ENCODE data around the gene PCK2. TPM values are rescaled to one million over a fixed set of nuclear protein-coding genes. Genes with fewer than 3 reads are reported as not detected.
A peak's percentile ranks its signal among the peaks of the same experiment; 100 is the strongest.

The PCK2 gene
- total and polyA plus RNA-seq, 2 of the 13 experiments (the other 11 are each of a cell fraction or from before 2014, with no cell fraction given): 129 to 272 TPM

GRCh38 chr14:24051789-24052655, 42.1 kb upstream of the PCK2 start, which contains the start of gene CARMIL3:
Gene CARMIL3, plus strand, starts transcription at chr14:24052009. Its CDS starts 145 bp downstream, at chr14:24052154.
- ChIA-PET CTCF (ENCODE audit: low intra/inter-chr PET ratio, low total read pairs) (interaction anchor here (1.6 kb wide), 1 partner anchor 39 kb away, joined by 4 read pairs; no protein-coding TSS in a partner anchor), POLR2A (interaction anchor here (0.7 to 5.6 kb wide), 23 partner anchors 9 to 957 kb away, joined by 3 to 124 read pairs (median 5); partner anchors contain the start of genes ACIN1, CHMP4A, DCAF11 and DHRS4L2)
- FAIRE-seq: no peak
- peak within 1 kb of the TSS; percentile 51 for H3K9ac ChIP-seq (ENCODE audit: insufficient read depth, low read depth, low read length)
- H4K20me1 ChIP-seq (ENCODE audit: insufficient read depth, low read length): no peaks in the 10 kb centered on the region
- intact Hi-C loops (cut with micrococcal nuclease; ENCODE audit: unreplicated experiment) (loop anchor here (1.0 kb wide), 1 partner anchor 38 kb away; no protein-coding TSS in a partner anchor), in situ Hi-C loops (cut with HindIII; ENCODE audit: extremely low pct_ligation_motif_present, low pct_unique_long_range_greater_than_20kb) (loop anchor here (5.0 kb wide), 1 partner anchor 45 kb away; no protein-coding TSS in a partner anchor)
- H3K4me2 ChIP-seq (ENCODE audit: low read depth, low read length): peak within 1 kb of the TSS; percentile 98
- ATAC-seq: peak; percentile 85
- H3K4me3 ChIP-seq (replicated peaks in 1 of 3; ENCODE audit: insufficient read depth in 1 of 3, low read depth in 2 of 3, low read length in 3 of 3): peak within 1 kb of the TSS; percentile 61 to 85 (median 71)
- no peak within 1 kb of the TSS for H3K27ac ChIP-seq (ENCODE audit: extremely low read length, insufficient read depth, low read length)
- no peaks in the 10 kb centered on the region for H3K9me3 ChIP-seq (ENCODE audit: low read length)
- 2% methylated on average over 79 of the region's 92 CpGs for WGBS (ENCODE audit: low lambda C conversion rate)
- H2AFZ ChIP-seq (ENCODE audit: low read length): peak within 1 kb of the TSS; percentile 1
- H3K36me3 ChIP-seq (replicated peaks in 1 of 2; ENCODE audit: control insufficient read depth in 1 of 2, insufficient read depth in 2 of 2, low read length in 2 of 2): no peaks in the 10 kb centered on the region
- H3K27me3 ChIP-seq (ENCODE audit: control insufficient read depth in 1 of 2, insufficient read depth in 2 of 2, low read length in 2 of 2): peaks cover 20 to 77% of the 10 kb centered on the region in 2 experiments
- H3K79me2 ChIP-seq (ENCODE audit: insufficient read depth, low read length): no peaks in the 10 kb centered on the region
- BruUV-seq (replicated peaks): no TSS peak
- DNase-seq (ENCODE audit: low spot score): peak; percentile 56
- peaks cover 31% of the 10 kb centered on the region for H3K4me1 ChIP-seq (ENCODE audit: insufficient read depth, low read length)
- TF ChIP-seq, protein P1, sequence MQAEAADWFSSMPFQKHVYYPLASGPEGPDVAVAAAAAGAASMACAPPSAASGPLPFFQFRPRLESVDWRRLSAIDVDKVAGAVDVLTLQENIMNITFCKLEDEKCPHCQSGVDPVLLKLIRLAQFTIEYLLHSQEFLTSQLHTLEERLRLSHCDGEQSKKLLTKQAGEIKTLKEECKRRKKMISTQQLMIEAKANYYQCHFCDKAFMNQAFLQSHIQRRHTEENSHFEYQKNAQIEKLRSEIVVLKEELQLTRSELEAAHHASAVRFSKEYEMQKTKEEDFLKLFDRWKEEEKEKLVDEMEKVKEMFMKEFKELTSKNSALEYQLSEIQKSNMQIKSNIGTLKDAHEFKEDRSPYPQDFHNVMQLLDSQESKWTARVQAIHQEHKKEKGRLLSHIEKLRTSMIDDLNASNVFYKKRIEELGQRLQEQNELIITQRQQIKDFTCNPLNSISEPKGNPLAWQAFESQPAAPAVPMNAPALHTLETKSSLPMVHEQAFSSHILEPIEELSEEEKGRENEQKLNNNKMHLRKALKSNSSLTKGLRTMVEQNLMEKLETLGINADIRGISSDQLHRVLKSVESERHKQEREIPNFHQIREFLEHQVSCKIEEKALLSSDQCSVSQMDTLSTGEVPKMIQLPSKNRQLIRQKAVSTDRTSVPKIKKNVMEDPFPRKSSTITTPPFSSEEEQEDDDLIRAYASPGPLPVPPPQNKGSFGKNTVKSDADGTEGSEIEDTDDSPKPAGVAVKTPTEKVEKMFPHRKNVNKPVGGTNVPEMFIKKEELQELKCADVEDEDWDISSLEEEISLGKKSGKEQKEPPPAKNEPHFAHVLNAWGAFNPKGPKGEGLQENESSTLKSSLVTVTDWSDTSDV (CRISPR knock-in tag; IDR thresholded peaks at IDR 0.05): peak; percentile 90; the same call in 1 of the 2 replicates
- TF ChIP-seq WIZ (CRISPR knock-in tag; IDR thresholded peaks at IDR 0.05) (peak; percentile 43), ZNF260 (CRISPR knock-in tag; IDR thresholded peaks at IDR 0.05; ENCODE audit: borderline replicate concordance, low read depth) (no peak), MBNL3 (CRISPR knock-in tag; conservative IDR thresholded peaks at IDR 0.05) (0 out of 2 replicates have a peak, but pooled peaks have one; percentile 11), ZNF264 (CRISPR knock-in tag; IDR thresholded peaks at IDR 0.05) (no peak; the same call in 1 of the 2 replicates), ZNF329 (CRISPR knock-in tag; IDR thresholded peaks at IDR 0.05; ENCODE audit: low read depth) (0 out of 2 replicates have a peak, but pooled peaks have one; percentile 81), TRAFD1 (CRISPR knock-in tag; IDR thresholded peaks at IDR 0.05; ENCODE audit: borderline replicate concordance) (peak; percentile 87; the same call in 1 of the 2 replicates), ZNF446 (CRISPR knock-in tag; IDR thresholded peaks at IDR 0.05) (peak; percentile 93), ZC3H4 (CRISPR knock-in tag; IDR thresholded peaks at IDR 0.05; ENCODE audit: borderline replicate concordance) (no peak), DNMT1 (CRISPR knock-in tag; IDR thresholded peaks at IDR 0.05) (peak; percentile 91), ZNF577 (CRISPR knock-in tag; IDR thresholded peaks at IDR 0.05; ENCODE audit: borderline replicate concordance, low read depth) (peak; percentile 33; the same call in 1 of the 2 replicates), SMARCC2 (IDR thresholded peaks at IDR 0.05) (no peak), ZSCAN21 (CRISPR knock-in tag; IDR thresholded peaks at IDR 0.05; ENCODE audit: borderline replicate concordance) (peak; percentile 84), ZNF333 (CRISPR knock-in tag; IDR thresholded peaks at IDR 0.05; ENCODE audit: borderline replicate concordance) (0 out of 2 replicates have a peak, but pooled peaks have one; percentile 16), ZNF432 (CRISPR knock-in tag; IDR thresholded peaks at IDR 0.05; ENCODE audit: borderline replicate concordance) (no peak; the same call in 1 of the 2 replicates), MEIS2 (CRISPR knock-in tag; IDR thresholded peaks at IDR 0.05) (peak; percentile 60)
